H9 (cell line): ENCODE measurements around the gene KRTAP4-2. TPM values are rescaled to one million over a fixed set of nuclear protein-coding genes. Genes with fewer than 3 reads are reported as not detected.

Source experiments
- DNase-seq: peaks from one replicate; pipeline ENCODE4 v3.0.0-alpha.2; 2017
- H2AFZ ChIP-seq: one replicate; pipeline ENCODE4 v1.6.1; 2013; ENCODE audit warnings: mild to moderate bottlenecking, low read length, control low read depth, moderate library complexity
- H2AK5ac ChIP-seq: 2 replicates; pipeline ENCODE4 v1.6.1; 2013; ENCODE audit warnings: low read length, control low read depth, mixed read lengths; ENCODE audit not compliant: insufficient read length
- H2BK120ac ChIP-seq: one replicate; pipeline ENCODE4 v1.6.1; 2013; ENCODE audit warnings: low read depth, mild to moderate bottlenecking, low read length, control low read depth, inconsistent platforms; ENCODE audit not compliant: poor library complexity, severe bottlenecking
- H2BK12ac ChIP-seq: 2 replicates; pipeline ENCODE4 v1.6.1; 2013; ENCODE audit warnings: low read length, control low read depth, mixed read lengths, low read depth; ENCODE audit not compliant: insufficient read length
- H2BK15ac ChIP-seq: 2 replicates; pipeline ENCODE4 v1.6.1; 2013; ENCODE audit warnings: low read depth, low read length, control low read depth
- H2BK20ac ChIP-seq: one replicate; pipeline ENCODE4 v1.6.1; 2013; ENCODE audit warnings: low read depth, mild to moderate bottlenecking, low read length, control low read depth, inconsistent platforms; ENCODE audit not compliant: poor library complexity, severe bottlenecking
- H2BK5ac ChIP-seq: 2 replicates; pipeline ENCODE4 v1.6.1; 2013; ENCODE audit warnings: low read length, control low read depth, mixed read lengths; ENCODE audit not compliant: insufficient read length
- H3K14ac ChIP-seq: 2 replicates; pipeline ENCODE4 v1.6.1; 2013; ENCODE audit warnings: low read length, control low read depth; ENCODE audit not compliant: insufficient read depth
- H3K18ac ChIP-seq: 2 replicates; pipeline ENCODE4 v1.6.1; 2013; ENCODE audit warnings: low read depth, mild to moderate bottlenecking, mixed read lengths, low read length, control low read depth; ENCODE audit not compliant: insufficient read length
- H3K23ac ChIP-seq: 2 replicates; pipeline ENCODE4 v1.6.1; 2013; ENCODE audit warnings: low read length, control low read depth, mixed read lengths, low read depth; ENCODE audit not compliant: insufficient read length
- H3K23me2 ChIP-seq: 2 replicates; pipeline ENCODE4 v1.6.1; 2013; ENCODE audit warnings: low read depth, mild to moderate bottlenecking, mixed read lengths, low read length, control low read depth; ENCODE audit not compliant: insufficient read length, poor library complexity, severe bottlenecking
- H3K27ac ChIP-seq: 2 replicates; pipeline ENCODE4 v1.5.1; 2013; ENCODE audit warnings: low read length, control low read depth, mixed read lengths, low read depth; ENCODE audit not compliant: insufficient read length
- H3K27me3 ChIP-seq: 2 replicates; pipeline ENCODE4 v1.6.1; 2013; ENCODE audit warnings: low read length, control low read depth, inconsistent platforms; ENCODE audit not compliant: insufficient read depth
- H3K4ac ChIP-seq: 2 replicates; pipeline ENCODE4 v1.6.1; 2013; ENCODE audit warnings: low read depth, mild to moderate bottlenecking, control low read depth, inconsistent platforms, low read length, moderate library complexity
- H3K4me1 ChIP-seq: 2 replicates; pipeline ENCODE4 v1.6.1; 2013; ENCODE audit warnings: low read length, control low read depth, inconsistent platforms; ENCODE audit not compliant: insufficient read depth
- H3K4me2 ChIP-seq: 2 replicates; pipeline ENCODE4 v1.6.1; 2013; ENCODE audit warnings: low read length, control low read depth, mixed read lengths; ENCODE audit not compliant: insufficient read length, insufficient read depth
- H3K56ac ChIP-seq: 2 replicates; pipeline ENCODE4 v1.6.1; 2013; ENCODE audit warnings: low read depth, mild to moderate bottlenecking, mixed read lengths, low read length, control low read depth; ENCODE audit not compliant: insufficient read length
- H3K79me1 ChIP-seq: 2 replicates; pipeline ENCODE4 v1.6.1; 2013; ENCODE audit warnings: low read depth, mild to moderate bottlenecking, moderate library complexity, low read length, control low read depth, inconsistent platforms; ENCODE audit not compliant: insufficient read depth, poor library complexity, severe bottlenecking
- H3K79me2 ChIP-seq: 2 replicates; pipeline ENCODE4 v1.6.1; 2013; ENCODE audit warnings: low read length, control low read depth, inconsistent platforms; ENCODE audit not compliant: insufficient read depth
- H3K9ac ChIP-seq: 2 replicates; pipeline ENCODE4 v1.6.1; 2013; ENCODE audit warnings: low read length, control low read depth, mixed read lengths; ENCODE audit not compliant: insufficient read length; ENCODE audit errors: extremely low read depth
- H3K9me3 ChIP-seq: one replicate; pipeline ENCODE4 v1.6.1; 2013; ENCODE audit warnings: low read depth, low read length, inconsistent platforms; ENCODE audit not compliant: control insufficient read depth
- H3T11ph ChIP-seq: one replicate; pipeline ENCODE4 v1.6.1; 2013; ENCODE audit warnings: mild to moderate bottlenecking, low read length, control low read depth, inconsistent platforms
- H4K20me1 ChIP-seq: one replicate; pipeline ENCODE4 v1.6.1; 2013; ENCODE audit not compliant: control insufficient read depth, insufficient read length, insufficient read depth
- H4K5ac ChIP-seq: 2 replicates; pipeline ENCODE4 v1.6.1; 2013; ENCODE audit warnings: low read depth, mild to moderate bottlenecking, mixed read lengths, low read length, control low read depth; ENCODE audit not compliant: insufficient read length
- H4K8ac ChIP-seq: replicated peaks from 2 replicates; pipeline ENCODE4 v1.6.1; 2013; ENCODE audit warnings: low read length, control low read depth, mixed read lengths, low read depth; ENCODE audit not compliant: insufficient read length
- H4K91ac ChIP-seq: 2 replicates; pipeline ENCODE4 v1.6.1; 2013; ENCODE audit warnings: low read depth, mild to moderate bottlenecking, moderate library complexity, mixed read lengths, low read length, control low read depth; ENCODE audit not compliant: insufficient read length
- H3K27ac Mint-ChIP-seq, 3 experiments: 2 replicates in 2 of 3; 3 replicates in 1 of 3; pipeline ENCODE4 v1.8.0; 2020 to 2021; ENCODE audit warnings: mixed read lengths in 3 of 3, mild to moderate bottlenecking in 1 of 3, moderate library complexity in 1 of 3
- H3K27me3 Mint-ChIP-seq: 2 replicates; pipeline ENCODE4 v1.8.0; 2021; ENCODE audit warnings: low read depth, mild to moderate bottlenecking, moderate library complexity, mixed read lengths
- H3K36me3 Mint-ChIP-seq, 3 experiments: 2 replicates in 2 of 3; 3 replicates in 1 of 3; pipeline ENCODE4 v1.8.0; 2020 to 2021; ENCODE audit warnings: low read depth in 3 of 3, mixed read lengths in 3 of 3; ENCODE audit not compliant: insufficient read depth in 1 of 3
- H3K4me1 Mint-ChIP-seq, 2 experiments: 2 replicates each; pipeline ENCODE4 v1.8.0; 2020; ENCODE audit warnings: mixed read lengths in 2 of 2
- H3K4me3 Mint-ChIP-seq, 2 experiments: 2 replicates in 1 of 2; 3 replicates in 1 of 2; pipeline ENCODE4 v1.8.0; 2020 to 2021; ENCODE audit warnings: mild to moderate bottlenecking in 2 of 2, mixed read lengths in 2 of 2, moderate library complexity in 1 of 2
- H3K9me3 Mint-ChIP-seq, 2 experiments: 2 replicates in 1 of 2; 3 replicates in 1 of 2; pipeline ENCODE4 v1.8.0; 2020; ENCODE audit warnings: mild to moderate bottlenecking in 2 of 2, mixed read lengths in 2 of 2, moderate library complexity in 1 of 2
- CTCF ChIP-seq: fragments of 200-600 bp; sonication (generic); conservative IDR thresholded peaks from 3 replicates; pipeline ENCODE4 v1.8.0; 2021; ENCODE audit warnings: antibody characterized with exemption, mild to moderate bottlenecking
- WGBS: extraction: QIAGEN DNeasy Blood & Tissue Kit; methylation state at CpG from one replicate; pipeline ENCODE4 v1.1.7; 2013; ENCODE audit warnings: missing lambda C conversion rate, low lambda C conversion rate, mixed read lengths; ENCODE audit not compliant: insufficient read length; ENCODE audit errors: extremely low coverage; 5-methylcytosine and 5-hydroxymethylcytosine counted together
- total RNA-seq: library from RNA; stranded (reverse); gene quantifications from 2 replicates; pipeline ENCODE4 v1.2.1, GENCODE V29; 2021

KRTAP4-2 gene
- total RNA-seq, 1 experiment from 2014 or later, result not detected

GRCh38 chr17:41133880-41134735 lies 43.9 kb downstream of the KRTAP4-2 start:
- no peaks in the 10 kb centered on the region for H3K79me2 ChIP-seq
- H3K18ac ChIP-seq, result no peak overlapping the region
- Mint-ChIP-seq H3K27me3 (no peaks in the 10 kb centered on the region), H3K4me1 (no peaks in the 10 kb centered on the region), H3K27ac (no peak overlapping the region), H3K9me3 (peaks cover 3 to 11% of the 10 kb centered on the region in 2 experiments; a peak in 4 of 5 replicates), H3K4me3 (no peak overlapping the region), H3K36me3 (no peaks in the 10 kb centered on the region)
- no peak overlapping the region for H3K27ac ChIP-seq
- no peak overlapping the region for H2BK5ac ChIP-seq
- no peaks in the 10 kb centered on the region for H3K79me1 ChIP-seq
- no peak for DNase-seq
- H3K9me3 ChIP-seq, result no peaks in the 10 kb centered on the region
- H3K27me3 ChIP-seq, result no peaks in the 10 kb centered on the region
- H3K14ac ChIP-seq, result no peak overlapping the region
- TF ChIP-seq CTCF, result no peak
- no CpG with 5 or more reads among the region's 2 CpGs for WGBS
- no peak overlapping the region for H4K5ac ChIP-seq
- H4K8ac ChIP-seq, result no peak overlapping the region
- no peaks in the 10 kb centered on the region for H3K4me1 ChIP-seq
- H2AFZ ChIP-seq, result no peak overlapping the region
- no peak overlapping the region for H2AK5ac ChIP-seq
- H3K4ac ChIP-seq, result no peak overlapping the region
- H4K91ac ChIP-seq, result no peak overlapping the region
- H2BK20ac ChIP-seq, result no peak overlapping the region
- H3K4me2 ChIP-seq, result no peak overlapping the region
- H2BK12ac ChIP-seq, result no peak overlapping the region
- no peak overlapping the region for H2BK15ac ChIP-seq
- no peaks in the 10 kb centered on the region for H3K23me2 ChIP-seq
- H4K20me1 ChIP-seq, result no peaks in the 10 kb centered on the region
- H3K23ac ChIP-seq, result no peak overlapping the region
- H3K56ac ChIP-seq, result no peak overlapping the region
- H3K9ac ChIP-seq, result no peak overlapping the region
- H2BK120ac ChIP-seq, result no peak overlapping the region
- H3T11ph ChIP-seq, result no peak overlapping the region
